Smooth muscle cell (in vitro differentiated cells): ENCODE measurements around the gene SPINK14. TPM values are rescaled to one million over a fixed set of nuclear protein-coding genes. Genes with fewer than 3 reads are reported as not detected.

Experiments
- DNase-seq: peaks from one replicate; lab custom pipeline; 2025; ENCODE audit not compliant: unreplicated experiment; lab: John Stamatoyannopoulos, UW
- H2AFZ ChIP-seq: fragments of 200-600 bp; sonication (generic); 2 replicates; pipeline ENCODE4 v1.6.0; 2016; ENCODE audit warnings: antibody characterized with exemption, low read depth, mild to moderate bottlenecking
- H3F3A ChIP-seq: fragments of 200-600 bp; sonication (generic); 2 replicates; pipeline ENCODE4 v1.6.0; 2017; ENCODE audit warnings: antibody characterized with exemption, low read depth
- H3K27ac ChIP-seq: fragments of 200-600 bp; sonication (generic); 2 replicates; pipeline ENCODE4 v1.5.1; 2016; ENCODE audit warnings: low read depth, mild to moderate bottlenecking
- H3K27me3 ChIP-seq: fragments of 200-600 bp; sonication (generic); 2 replicates; pipeline ENCODE4 v1.6.1; 2016; ENCODE audit warnings: low read depth, mild to moderate bottlenecking
- H3K36me3 ChIP-seq: fragments of 200-600 bp; sonication (generic); 2 replicates; pipeline ENCODE4 v1.5.1; 2016; ENCODE audit warnings: low read depth
- H3K4me1 ChIP-seq: fragments of 200-600 bp; sonication (generic); 2 replicates; pipeline ENCODE4 v1.5.1; 2016; ENCODE audit warnings: low read depth
- H3K4me2 ChIP-seq: fragments of 200-600 bp; sonication (generic); 2 replicates; pipeline ENCODE4 v1.6.0; 2016; ENCODE audit warnings: mild to moderate bottlenecking
- H3K4me3 ChIP-seq: fragments of 200-600 bp; sonication (generic); 2 replicates; pipeline ENCODE4 v1.5.1; 2016; ENCODE audit warnings: mild to moderate bottlenecking
- H3K79me2 ChIP-seq: fragments of 200-600 bp; sonication (generic); 2 replicates; pipeline ENCODE4 v1.6.0; 2016; ENCODE audit warnings: low read depth, mild to moderate bottlenecking
- H3K9ac ChIP-seq: fragments of 200-600 bp; sonication (generic); 2 replicates; pipeline ENCODE4 v1.6.0; 2016; ENCODE audit warnings: low read depth
- H3K9me3 ChIP-seq: fragments of 200-600 bp; sonication (generic); replicated peaks from 2 replicates; pipeline ENCODE4 v1.5.1; 2016; ENCODE audit warnings: low read depth
- H4K20me1 ChIP-seq: fragments of 200-600 bp; sonication (generic); 2 replicates; pipeline ENCODE4 v1.6.0; 2016; ENCODE audit warnings: low read depth
- WGBS: methylation state at CpG from one replicate; pipeline ENCODE4 v1.1.7; 2016; ENCODE audit warnings: low lambda C conversion rate; 5-methylcytosine and 5-hydroxymethylcytosine counted together
- polyA plus RNA-seq: library from polyadenylated mRNA; unstranded; fragments of >200 nt; fragmentation: Nextera tagmentation; extraction: Ambion mirVana; gene quantifications from 2 replicates; pipeline ENCODE4 v1.2.1, GENCODE V29; 2016
- total RNA-seq: library from RNA; depleted of rRNA; stranded (reverse); fragments of >200 nt; gene quantifications from 2 replicates; pipeline ENCODE4 v1.2.3, GENCODE V29; 2014
- TF ChIP-seq, protein P1 (sequence below): fragments of 200-600 bp; sonication (generic); IDR thresholded peaks from 2 replicates; pipeline ENCODE4 v1.5.1; 2017; ENCODE audit warnings: borderline replicate concordance, mild to moderate bottlenecking, antibody characterized with exemption; ENCODE audit not compliant: insufficient read depth, poor library complexity, severe bottlenecking

The SPINK14 gene
- total and polyA plus RNA-seq, 2 experiments from 2014 or later: not detected

DNA sequence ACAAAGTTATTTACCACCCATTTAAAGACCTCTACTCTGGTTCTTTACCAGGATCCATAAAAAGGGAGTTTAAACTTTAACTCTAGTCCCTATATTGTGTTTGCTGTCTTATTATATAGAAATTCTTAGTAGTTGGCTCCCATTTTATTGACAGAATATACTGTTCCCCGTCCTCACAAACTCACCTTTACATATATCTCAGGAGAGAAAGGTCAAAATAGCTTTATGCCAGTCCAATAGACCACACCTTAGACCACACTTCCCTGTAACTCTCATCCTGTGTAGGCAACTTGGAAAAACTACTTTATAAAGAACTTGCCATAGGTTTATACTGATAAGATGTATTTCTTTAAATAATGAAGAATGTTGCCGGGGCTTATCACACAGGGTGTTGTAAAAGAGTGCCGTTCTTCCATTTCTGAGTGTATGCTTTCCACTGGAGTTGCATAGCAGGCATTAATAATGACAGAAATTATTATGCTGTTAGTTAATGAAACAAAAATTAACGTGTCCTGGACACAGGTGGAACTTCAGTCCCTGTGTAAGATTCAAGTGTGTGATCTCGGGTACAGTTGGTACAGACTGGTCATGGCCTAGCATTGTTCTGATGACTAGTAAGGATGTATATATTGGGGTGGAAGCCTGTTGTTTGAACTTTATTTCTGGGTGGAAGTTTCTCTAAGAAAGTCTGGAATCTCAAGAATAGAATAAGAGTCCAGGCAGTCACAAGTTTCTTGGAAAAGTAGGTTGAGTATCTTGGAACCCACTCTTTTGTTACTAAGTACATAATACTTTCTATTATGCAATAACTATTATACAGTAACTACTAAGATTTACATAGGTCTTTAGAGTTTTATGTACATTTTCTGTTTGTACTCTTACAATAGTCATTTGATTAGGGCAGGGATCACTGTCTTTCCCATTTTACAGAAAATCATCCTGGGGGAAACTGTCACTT, 33.0 kb upstream of the SPINK14 start:
- TF ChIP-seq, protein P1, sequence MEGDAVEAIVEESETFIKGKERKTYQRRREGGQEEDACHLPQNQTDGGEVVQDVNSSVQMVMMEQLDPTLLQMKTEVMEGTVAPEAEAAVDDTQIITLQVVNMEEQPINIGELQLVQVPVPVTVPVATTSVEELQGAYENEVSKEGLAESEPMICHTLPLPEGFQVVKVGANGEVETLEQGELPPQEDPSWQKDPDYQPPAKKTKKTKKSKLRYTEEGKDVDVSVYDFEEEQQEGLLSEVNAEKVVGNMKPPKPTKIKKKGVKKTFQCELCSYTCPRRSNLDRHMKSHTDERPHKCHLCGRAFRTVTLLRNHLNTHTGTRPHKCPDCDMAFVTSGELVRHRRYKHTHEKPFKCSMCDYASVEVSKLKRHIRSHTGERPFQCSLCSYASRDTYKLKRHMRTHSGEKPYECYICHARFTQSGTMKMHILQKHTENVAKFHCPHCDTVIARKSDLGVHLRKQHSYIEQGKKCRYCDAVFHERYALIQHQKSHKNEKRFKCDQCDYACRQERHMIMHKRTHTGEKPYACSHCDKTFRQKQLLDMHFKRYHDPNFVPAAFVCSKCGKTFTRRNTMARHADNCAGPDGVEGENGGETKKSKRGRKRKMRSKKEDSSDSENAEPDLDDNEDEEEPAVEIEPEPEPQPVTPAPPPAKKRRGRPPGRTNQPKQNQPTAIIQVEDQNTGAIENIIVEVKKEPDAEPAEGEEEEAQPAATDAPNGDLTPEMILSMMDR: no peak
- H3K27me3 ChIP-seq: no peaks in the 10 kb centered on the region
- no peaks in the 10 kb centered on the region for H3F3A ChIP-seq
- no peaks in the 10 kb centered on the region for H3K79me2 ChIP-seq
- H3K9ac ChIP-seq: no peak overlapping the region
- H3K4me2 ChIP-seq: no peak overlapping the region
- no peaks in the 10 kb centered on the region for H3K4me1 ChIP-seq
- no peak overlapping the region for H2AFZ ChIP-seq
- H3K36me3 ChIP-seq: no peaks in the 10 kb centered on the region
- H3K4me3 ChIP-seq: no peak overlapping the region
- H3K27ac ChIP-seq: no peak overlapping the region
- 91% methylated on average over 5 of the region's 5 CpGs for WGBS
- no peak for DNase-seq
- no peaks in the 10 kb centered on the region for H3K9me3 ChIP-seq
- H4K20me1 ChIP-seq: no peaks in the 10 kb centered on the region

DNA sequence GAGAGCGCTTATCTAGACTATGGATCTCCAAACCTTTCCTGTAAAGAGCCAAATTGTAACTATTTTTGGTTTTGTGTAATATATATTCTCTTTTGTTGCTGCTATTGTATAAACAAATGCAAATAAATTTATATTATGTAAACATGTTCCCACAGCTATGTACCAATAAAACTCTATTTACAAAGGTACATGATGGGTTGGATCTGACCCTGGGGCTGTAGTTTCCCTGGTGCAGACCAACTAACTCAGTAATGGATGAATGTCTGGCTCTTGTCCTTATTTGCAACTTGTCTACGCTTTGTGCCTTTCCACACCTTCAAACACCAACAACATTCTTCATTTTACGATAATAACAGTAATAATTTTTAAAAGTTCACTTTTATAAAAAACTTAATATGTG, 27.5 kb upstream of the SPINK14 start:
- Histone ChIP-seq H3K4me2 (no peak overlapping the region), H3F3A (no peaks in the 10 kb centered on the region), H3K9ac (no peak overlapping the region), H3K4me1 (no peaks in the 10 kb centered on the region), H3K36me3 (no peaks in the 10 kb centered on the region), H2AFZ (no peak overlapping the region), H3K9me3 (no peaks in the 10 kb centered on the region), H3K79me2 (no peaks in the 10 kb centered on the region), H4K20me1 (no peaks in the 10 kb centered on the region), H3K27me3 (no peaks in the 10 kb centered on the region), H3K27ac (no peak overlapping the region), H3K4me3 (no peak overlapping the region)
- DNase-seq: no peak
- 76% methylated on average over 3 of the region's 3 CpGs for WGBS
- TF ChIP-seq, protein P1: no peak

DNA sequence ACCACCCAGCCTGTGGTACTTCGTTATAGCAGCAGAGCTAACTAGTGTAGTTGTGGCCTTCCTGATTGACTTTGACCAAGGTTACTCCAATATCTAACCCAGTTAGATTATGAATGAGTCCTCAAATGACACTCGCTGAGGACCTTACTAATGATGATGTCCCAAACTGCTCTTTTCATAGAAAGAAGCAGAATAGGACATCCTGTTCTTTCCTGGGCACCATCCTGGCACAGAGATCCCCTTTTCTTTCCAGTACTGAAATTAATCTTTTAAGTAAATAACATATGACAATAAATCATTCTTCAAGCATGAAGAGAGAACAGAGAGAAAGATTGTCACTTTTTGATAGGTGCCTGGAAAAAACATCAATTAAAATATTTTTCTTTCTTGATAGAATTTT, 26.7 kb upstream of the SPINK14 start:
- H3K9ac ChIP-seq: no peak overlapping the region
- H4K20me1 ChIP-seq: no peaks in the 10 kb centered on the region
- H3K79me2 ChIP-seq: no peaks in the 10 kb centered on the region
- 93% methylated on average over 2 of the region's 2 CpGs for WGBS
- no peaks in the 10 kb centered on the region for H3K4me1 ChIP-seq
- no peak overlapping the region for H2AFZ ChIP-seq
- H3K4me3 ChIP-seq: no peak overlapping the region
- no peak overlapping the region for H3K4me2 ChIP-seq
- H3K36me3 ChIP-seq: no peaks in the 10 kb centered on the region
- DNase-seq: no peak
- no peaks in the 10 kb centered on the region for H3K27me3 ChIP-seq
- no peaks in the 10 kb centered on the region for H3F3A ChIP-seq
- H3K9me3 ChIP-seq: no peaks in the 10 kb centered on the region
- TF ChIP-seq, protein P1: no peak
- no peak overlapping the region for H3K27ac ChIP-seq

DNA sequence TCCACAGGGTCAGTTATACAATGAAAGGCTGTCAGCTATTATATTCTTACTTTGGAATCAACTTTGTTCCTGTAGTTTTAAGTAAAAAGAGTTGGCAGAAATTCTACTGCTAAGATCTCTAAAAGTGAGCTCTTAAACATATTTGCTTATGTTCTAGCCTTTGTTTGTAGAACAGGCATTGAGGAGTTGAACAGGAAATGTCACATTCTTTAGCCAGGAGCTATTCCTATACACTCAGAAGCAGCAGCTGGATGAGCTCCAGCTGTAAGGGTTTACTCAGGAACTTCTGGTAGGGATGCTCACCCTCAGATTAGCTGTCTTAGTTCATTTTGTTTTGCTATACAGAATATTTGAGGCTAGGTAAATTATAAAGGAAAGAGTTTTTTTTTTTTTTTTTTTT, 22.4 kb upstream of the SPINK14 start:
- Histone ChIP-seq H2AFZ (no peak overlapping the region), H3K4me3 (no peak overlapping the region), H3F3A (no peaks in the 10 kb centered on the region), H4K20me1 (no peaks in the 10 kb centered on the region), H3K4me1 (no peaks in the 10 kb centered on the region), H3K27me3 (no peaks in the 10 kb centered on the region), H3K27ac (peak overlapping the region; percentile 29), H3K9me3 (no peaks in the 10 kb centered on the region), H3K36me3 (no peaks in the 10 kb centered on the region), H3K79me2 (no peaks in the 10 kb centered on the region), H3K4me2 (no peak overlapping the region), H3K9ac (no peak overlapping the region)
- no peak for DNase-seq
- TF ChIP-seq, protein P1: no peak
